Ishikawa (cell line): ENCODE results near the gene PISD.

ENCODE experiments used
- CEBPB ChIP-seq: IDR thresholded peaks from 2 replicates; pipeline ENCODE4 v1.6.1; 2012
- CREB1 ChIP-seq: IDR thresholded peaks from 2 replicates; pipeline ENCODE4 v1.6.1; 2012; ENCODE audit warnings: low read depth
- EGR1 ChIP-seq: IDR thresholded peaks from 2 replicates; pipeline ENCODE4 v1.6.1; 2012
- EP300 ChIP-seq: IDR thresholded peaks from 2 replicates; pipeline ENCODE4 v1.6.1; 2012; ENCODE audit warnings: borderline replicate concordance
- FOXM1 ChIP-seq: IDR thresholded peaks from 2 replicates; pipeline ENCODE4 v1.6.1; 2012; ENCODE audit warnings: low read depth, borderline replicate concordance
- NFIC ChIP-seq: IDR thresholded peaks from 2 replicates; pipeline ENCODE4 v1.6.1; 2012
- RAD21 ChIP-seq: IDR thresholded peaks from 2 replicates; pipeline ENCODE4 v1.6.1; 2012; ENCODE audit warnings: low read depth
- TAF1 ChIP-seq: IDR thresholded peaks from 2 replicates; pipeline ENCODE4 v1.6.1; 2012; ENCODE audit warnings: low read depth, mild to moderate bottlenecking
- TCF12 ChIP-seq: IDR thresholded peaks from 2 replicates; pipeline ENCODE4 v1.6.1; 2012; ENCODE audit warnings: low read depth
- TEAD4 ChIP-seq: IDR thresholded peaks from 2 replicates; pipeline ENCODE4 v1.6.1; 2012
- YY1 ChIP-seq: IDR thresholded peaks from 2 replicates; pipeline ENCODE4 v1.6.1; 2012; ENCODE audit warnings: low read depth
- ZBTB7A ChIP-seq: IDR thresholded peaks from 2 replicates; pipeline ENCODE4 v1.6.1; 2012; ENCODE audit warnings: low read depth
- TF ChIP-seq, protein P1 (sequence below): IDR thresholded peaks from 2 replicates; pipeline ENCODE4 v1.6.1; 2012
- TF ChIP-seq, protein P2 (sequence below): IDR thresholded peaks from 2 replicates; pipeline ENCODE4 v1.6.1; 2012
- TF ChIP-seq, protein P3 (sequence below): IDR thresholded peaks from 2 replicates; pipeline ENCODE4 v1.6.1; 2012; ENCODE audit warnings: low read depth, mild to moderate bottlenecking

The PISD gene

DNA sequence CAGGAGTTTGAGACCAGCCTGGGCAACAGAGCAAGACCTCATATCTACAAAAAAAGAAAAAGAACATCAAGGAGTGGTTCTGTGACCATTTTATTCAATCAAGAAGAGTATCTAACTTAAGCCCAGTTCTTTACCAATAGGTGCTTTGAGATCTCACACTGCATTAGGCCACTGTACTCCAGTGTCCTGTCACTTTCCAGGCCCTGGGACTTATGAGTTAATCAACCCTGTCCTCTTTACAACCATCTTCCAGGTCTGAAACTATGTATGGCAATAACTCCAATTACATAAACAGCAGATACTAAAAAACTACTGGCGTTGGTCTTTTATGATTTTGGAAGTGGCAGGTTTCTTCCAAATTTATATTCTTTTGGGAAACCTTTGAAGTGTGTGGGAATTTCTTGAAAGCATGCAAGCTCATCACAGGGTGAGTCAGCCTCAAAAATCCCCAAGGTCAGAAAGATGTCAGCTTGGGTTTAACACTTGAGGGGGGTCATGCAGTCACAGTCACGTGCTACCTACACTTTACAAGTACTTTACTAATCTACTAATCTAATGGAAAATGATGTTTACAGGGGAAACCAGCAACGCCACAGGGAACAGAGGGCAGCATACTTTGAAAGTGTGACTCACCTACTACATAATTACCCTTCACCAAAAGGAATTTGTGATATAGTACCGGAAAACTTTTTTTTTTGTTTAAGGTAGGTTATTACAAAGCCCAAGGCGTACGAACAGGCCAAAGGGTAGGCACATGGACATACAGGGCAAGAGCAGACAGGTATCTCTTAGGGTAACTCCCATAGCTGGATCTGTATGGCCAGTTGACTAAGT, 15.6 kb downstream of the PISD start:
- no peak for TF ChIP-seq EGR1
- no peak for TF ChIP-seq TAF1
- peak; percentile 88 for TF ChIP-seq TEAD4
- TF ChIP-seq, protein P1, sequence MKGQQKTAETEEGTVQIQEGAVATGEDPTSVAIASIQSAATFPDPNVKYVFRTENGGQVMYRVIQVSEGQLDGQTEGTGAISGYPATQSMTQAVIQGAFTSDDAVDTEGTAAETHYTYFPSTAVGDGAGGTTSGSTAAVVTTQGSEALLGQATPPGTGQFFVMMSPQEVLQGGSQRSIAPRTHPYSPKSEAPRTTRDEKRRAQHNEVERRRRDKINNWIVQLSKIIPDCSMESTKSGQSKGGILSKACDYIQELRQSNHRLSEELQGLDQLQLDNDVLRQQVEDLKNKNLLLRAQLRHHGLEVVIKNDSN, result peak; percentile 79
- TF ChIP-seq CREB1, result no peak
- TF ChIP-seq EP300, result peak; percentile 85; the same call in 1 of the 2 replicates
- TF ChIP-seq FOXM1, result peak; percentile 71
- peak; percentile 36; the same call in 1 of the 2 replicates for TF ChIP-seq CEBPB
- TF ChIP-seq TCF12, result peak; percentile 82
- TF ChIP-seq, protein P2, sequence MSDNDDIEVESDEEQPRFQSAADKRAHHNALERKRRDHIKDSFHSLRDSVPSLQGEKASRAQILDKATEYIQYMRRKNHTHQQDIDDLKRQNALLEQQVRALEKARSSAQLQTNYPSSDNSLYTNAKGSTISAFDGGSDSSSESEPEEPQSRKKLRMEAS, result peak; percentile 74; the same call in 1 of the 2 replicates
- TF ChIP-seq RAD21, result no peak
- peak; percentile 54; the same call in 1 of the 2 replicates for TF ChIP-seq NFIC
- TF ChIP-seq ZBTB7A, result no peak
- TF ChIP-seq, protein P3, sequence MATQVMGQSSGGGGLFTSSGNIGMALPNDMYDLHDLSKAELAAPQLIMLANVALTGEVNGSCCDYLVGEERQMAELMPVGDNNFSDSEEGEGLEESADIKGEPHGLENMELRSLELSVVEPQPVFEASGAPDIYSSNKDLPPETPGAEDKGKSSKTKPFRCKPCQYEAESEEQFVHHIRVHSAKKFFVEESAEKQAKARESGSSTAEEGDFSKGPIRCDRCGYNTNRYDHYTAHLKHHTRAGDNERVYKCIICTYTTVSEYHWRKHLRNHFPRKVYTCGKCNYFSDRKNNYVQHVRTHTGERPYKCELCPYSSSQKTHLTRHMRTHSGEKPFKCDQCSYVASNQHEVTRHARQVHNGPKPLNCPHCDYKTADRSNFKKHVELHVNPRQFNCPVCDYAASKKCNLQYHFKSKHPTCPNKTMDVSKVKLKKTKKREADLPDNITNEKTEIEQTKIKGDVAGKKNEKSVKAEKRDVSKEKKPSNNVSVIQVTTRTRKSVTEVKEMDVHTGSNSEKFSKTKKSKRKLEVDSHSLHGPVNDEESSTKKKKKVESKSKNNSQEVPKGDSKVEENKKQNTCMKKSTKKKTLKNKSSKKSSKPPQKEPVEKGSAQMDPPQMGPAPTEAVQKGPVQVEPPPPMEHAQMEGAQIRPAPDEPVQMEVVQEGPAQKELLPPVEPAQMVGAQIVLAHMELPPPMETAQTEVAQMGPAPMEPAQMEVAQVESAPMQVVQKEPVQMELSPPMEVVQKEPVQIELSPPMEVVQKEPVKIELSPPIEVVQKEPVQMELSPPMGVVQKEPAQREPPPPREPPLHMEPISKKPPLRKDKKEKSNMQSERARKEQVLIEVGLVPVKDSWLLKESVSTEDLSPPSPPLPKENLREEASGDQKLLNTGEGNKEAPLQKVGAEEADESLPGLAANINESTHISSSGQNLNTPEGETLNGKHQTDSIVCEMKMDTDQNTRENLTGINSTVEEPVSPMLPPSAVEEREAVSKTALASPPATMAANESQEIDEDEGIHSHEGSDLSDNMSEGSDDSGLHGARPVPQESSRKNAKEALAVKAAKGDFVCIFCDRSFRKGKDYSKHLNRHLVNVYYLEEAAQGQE, result no peak

DNA sequence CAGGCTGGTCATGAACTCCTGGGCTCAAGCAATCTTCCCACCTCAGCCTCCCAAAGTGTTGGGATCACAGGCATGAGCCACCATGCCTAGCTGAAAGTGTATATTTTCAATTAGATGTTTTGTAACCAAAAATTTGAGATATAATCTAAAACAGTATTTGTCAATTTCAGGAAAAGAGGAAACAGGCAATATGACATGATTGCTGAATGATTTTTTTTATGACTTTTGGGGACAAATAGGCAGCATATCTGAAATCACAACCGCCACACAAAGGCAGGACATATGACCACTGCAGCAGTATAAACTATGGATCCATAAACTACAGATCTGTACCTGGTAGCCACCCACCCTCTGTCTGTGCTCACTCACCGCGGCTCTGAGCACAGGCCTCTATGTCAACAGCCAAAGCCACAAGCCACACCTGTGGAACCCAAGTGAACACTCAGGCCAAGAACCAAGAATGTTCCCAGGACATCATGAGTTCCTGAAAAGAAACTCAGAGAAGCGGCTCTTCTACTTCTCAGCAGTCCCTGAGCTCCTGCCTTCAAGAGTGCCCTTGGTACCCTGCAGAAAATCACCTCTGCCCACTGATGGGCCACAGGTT, 22.5 kb downstream of the PISD start:
- TF ChIP-seq NFIC (no peak), CREB1 (no peak), TEAD4 (no peak), FOXM1 (no peak), EGR1 (no peak), RAD21 (no peak), YY1 (no peak), EP300 (no peak)
- TF ChIP-seq, protein P2, result no peak
- TF ChIP-seq, protein P3, result no peak

DNA sequence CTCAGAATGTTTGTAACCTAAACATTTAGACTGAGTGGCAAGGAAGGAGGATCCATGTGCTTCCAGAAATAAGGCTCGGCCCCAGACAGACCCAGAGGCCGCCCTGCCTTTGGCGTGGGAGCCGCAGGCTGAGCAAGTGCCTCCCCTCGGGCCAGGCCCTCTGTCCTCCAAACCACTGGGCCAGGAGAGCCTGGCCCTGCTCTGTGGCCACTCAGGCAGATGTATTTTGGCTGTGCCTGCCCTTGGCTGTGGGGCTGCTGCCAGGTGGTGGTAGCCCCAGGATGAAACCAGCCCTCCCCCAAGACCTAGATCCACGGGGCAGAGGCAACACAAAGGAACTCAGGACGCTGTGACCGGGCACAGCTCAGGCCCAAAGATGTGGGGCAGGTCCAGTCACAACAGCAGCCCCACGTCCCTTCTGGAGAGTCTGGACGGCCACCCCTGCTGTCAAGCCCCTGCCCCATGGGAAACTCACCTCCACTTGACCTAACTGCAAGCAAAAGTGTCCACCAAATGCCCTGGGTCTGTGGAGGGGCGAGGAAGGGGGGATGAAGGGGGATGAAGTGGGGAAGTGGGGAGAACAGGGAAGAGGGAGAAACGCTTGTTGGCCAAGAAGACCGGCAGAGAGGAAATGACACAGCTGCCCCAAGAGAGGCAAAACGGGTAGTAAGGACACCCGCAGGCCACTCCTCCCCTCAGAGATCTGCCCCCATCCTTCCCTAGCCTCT, 24.0 kb downstream of the PISD start:
- no peak for TF ChIP-seq EP300
- TF ChIP-seq, protein P3, result no peak
- no peak for TF ChIP-seq ZBTB7A

DNA sequence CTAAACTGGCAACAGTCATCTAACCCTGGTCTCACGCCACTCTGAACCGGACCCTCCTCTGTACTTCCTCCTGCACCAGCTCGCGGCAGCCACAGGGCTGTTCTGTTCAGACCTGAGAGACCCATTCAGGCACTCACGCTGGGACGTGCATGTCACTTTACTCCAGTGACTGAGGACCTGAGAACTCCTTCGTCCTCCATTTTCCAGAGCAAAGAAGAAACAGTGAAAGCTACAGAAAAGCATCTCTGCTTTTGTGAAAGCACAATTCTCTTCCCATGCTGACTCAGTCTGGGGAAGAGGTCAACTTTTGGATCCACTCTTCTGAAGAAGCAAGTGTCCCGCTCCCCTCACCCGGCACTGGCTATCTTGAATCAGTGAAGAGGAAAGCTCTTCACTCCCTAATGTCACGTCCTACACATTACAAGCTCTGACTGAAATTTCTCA, 24.5 kb downstream of the PISD start:
- TF ChIP-seq, protein P1, result no peak
- no peak for TF ChIP-seq FOXM1
- TF ChIP-seq, protein P3, result no peak
- TF ChIP-seq TCF12, result no peak
